Mucosa of descending colon (tissue), 3 donors: ENCODE results near the gene UGT1A7. TPM values are rescaled to one million over a fixed set of nuclear protein-coding genes. Genes with fewer than 3 reads are reported as not detected.

Experiments used
- ATAC-seq: fragments of 200-7000 bp; cut with Tn5 transposase; one replicate; pipeline ENCODE4 v1.9.1; 2020; ENCODE audit warnings: mild to moderate bottlenecking, moderate library complexity
- DNase-seq, 3 donors: peaks; one replicate each; pipeline ENCODE4 v3.0.0-alpha.2; 2020
- H3K36me3 ChIP-seq: fragments of 200-600 bp; one replicate; pipeline ENCODE4 v1.8.0; 2021; ENCODE audit warnings: low read depth, mild to moderate bottlenecking
- H3K4me1 ChIP-seq: fragments of 200-600 bp; one replicate; pipeline ENCODE4 v1.8.0; 2021; ENCODE audit warnings: low read depth, mild to moderate bottlenecking
- H3K4me3 ChIP-seq: fragments of 200-600 bp; one replicate; pipeline ENCODE4 v1.8.0; 2021; ENCODE audit warnings: mild to moderate bottlenecking
- H3K9me3 ChIP-seq: fragments of 200-600 bp; one replicate; pipeline ENCODE4 v1.8.0; 2021; ENCODE audit warnings: mild to moderate bottlenecking
- CTCF ChIP-seq: fragments of 200-600 bp; IDR thresholded peaks from one replicate; pipeline ENCODE4 v1.8.0; 2022; ENCODE audit warnings: antibody characterized with exemption, mild to moderate bottlenecking
- intact Hi-C, 2 donors: fragments of 100-400 bp; cut with DNase I in 1 of 2; cut with micrococcal nuclease in 1 of 2; formaldehyde crosslinking; loops; one replicate each; pipeline versions ENCODE4 v1.11.0 to v1.11.1; 2022; cut with DNase I, micrococcal nuclease
- total RNA-seq, 3 donors: library from RNA; stranded (reverse); fragmentation: NEBNext Ultra II Directional in 2 of 3; extraction: Animal tissue kit (Norgen Biotek cat#: 25700) in 2 of 3; gene quantifications; one replicate each; pipeline versions ENCODE4 v1.2.1 to v1.2.4, GENCODE V29; 2021 to 2023
- donor health status: DM: no; HTN: no; CAD: no; lungs with moderate emphysema.
- donor health status: DM: no; HTN: no; CAD: no.
- donor health status: DM: no; HTN: yes; CAD: no.

Gene UGT1A7
- total RNA-seq, 3 donors from 2014 or later: 5.4 to 19.5 (median 5.9) TPM

DNA sequence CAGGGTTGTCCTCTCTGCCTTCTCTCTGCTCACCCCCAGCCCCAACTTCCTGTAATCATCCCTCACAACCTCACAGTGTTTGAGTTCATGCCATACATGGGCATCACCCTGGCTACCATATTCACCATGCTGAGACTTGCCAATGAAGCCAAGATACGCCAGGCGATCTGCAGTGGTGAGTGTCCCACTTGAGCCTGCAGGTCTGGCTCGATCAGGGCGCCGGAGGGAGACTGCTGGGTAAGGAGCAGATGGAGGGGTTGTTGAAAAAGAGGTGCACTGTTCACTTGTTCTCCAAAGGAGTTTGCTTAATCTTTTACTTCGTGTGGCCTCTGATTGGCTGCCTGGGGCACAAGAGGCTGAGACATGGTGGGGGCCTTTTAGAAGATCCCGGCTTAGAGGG is 111.0 kb downstream of the UGT1A7 start:
- DNase-seq: no peak
- Histone ChIP-seq H3K36me3 (no peaks in the 10 kb centered on the region), H3K4me1 (no peaks in the 10 kb centered on the region), H3K9me3 (no peaks in the 10 kb centered on the region), H3K4me3 (no peak overlapping the region)
- intact Hi-C loops: no loop called here
- TF ChIP-seq CTCF: no peak
- no peak for ATAC-seq

DNA sequence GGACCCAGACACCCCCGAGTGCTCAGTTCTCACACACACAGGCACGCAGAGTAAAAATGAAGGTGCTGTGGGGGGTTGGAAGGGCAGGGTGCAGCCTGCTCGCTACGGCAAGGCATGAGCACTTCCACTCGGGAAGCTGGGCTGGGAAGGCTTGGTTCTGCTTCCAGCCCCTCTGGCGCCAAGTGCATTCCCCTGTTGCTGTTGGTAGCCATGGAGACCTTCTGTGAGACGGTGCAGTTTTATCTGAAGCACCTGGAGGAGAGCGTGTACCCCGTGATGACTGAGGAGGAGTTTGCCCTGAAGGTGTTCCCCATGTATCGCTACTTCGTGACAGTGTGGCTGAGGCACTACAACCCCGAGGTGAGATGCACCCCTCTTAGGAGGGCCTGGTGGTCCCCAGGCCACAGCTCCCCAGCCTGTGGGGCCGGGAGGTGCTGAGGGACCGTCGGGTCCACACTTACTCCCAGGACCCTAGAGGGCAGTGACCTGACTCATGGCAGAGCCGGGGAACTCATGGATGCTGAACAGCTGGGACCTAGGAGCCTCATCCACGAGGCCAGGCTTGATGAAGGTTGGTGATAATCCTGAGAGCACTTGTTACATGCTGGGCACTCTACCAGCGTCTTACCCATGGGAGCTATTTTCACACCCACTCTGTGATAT is 111.9 kb downstream of the UGT1A7 start:
- TF ChIP-seq CTCF: no peak
- DNase-seq: no peak

DNA sequence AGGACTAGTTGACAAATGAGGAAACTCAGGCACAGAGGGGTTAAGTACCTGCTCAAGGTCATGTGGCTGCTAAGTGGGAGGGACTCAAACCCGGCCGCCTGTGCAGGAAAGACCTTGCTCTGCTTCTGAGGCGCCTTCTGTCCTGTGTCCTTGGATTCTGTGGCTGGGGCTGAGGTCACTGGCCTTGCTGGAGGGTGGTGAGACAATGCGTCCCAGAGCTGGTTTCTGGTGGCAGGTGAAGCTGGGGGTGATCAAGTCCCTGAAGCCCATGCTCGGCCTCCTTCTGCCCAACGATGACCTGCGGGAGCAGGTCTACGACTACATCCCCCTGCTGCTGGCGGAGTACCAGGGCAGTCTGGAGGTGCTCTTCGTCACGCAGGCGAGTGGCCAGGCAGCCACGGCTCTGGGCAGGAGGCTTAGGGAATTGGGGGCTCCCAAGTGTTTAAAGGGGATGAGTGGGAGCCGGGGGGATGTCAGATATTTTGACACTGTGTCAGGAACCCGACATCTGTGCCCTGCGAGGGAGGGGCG is 112.5 kb downstream of the UGT1A7 start:
- H3K4me1 ChIP-seq: no peaks in the 10 kb centered on the region
- no peaks in the 10 kb centered on the region for H3K9me3 ChIP-seq
- no peak for TF ChIP-seq CTCF
- ATAC-seq: no peak
- DNase-seq: no peak
- H3K36me3 ChIP-seq: no peaks in the 10 kb centered on the region
- intact Hi-C loops: no loop called here
- no peak overlapping the region for H3K4me3 ChIP-seq

More for the DNA sequence above, 111.9 kb downstream of the UGT1A7 start:
- no peaks in the 10 kb centered on the region for H3K36me3 ChIP-seq
- no peaks in the 10 kb centered on the region for H3K4me1 ChIP-seq
- no peak for ATAC-seq
- no peak overlapping the region for H3K4me3 ChIP-seq
- no peaks in the 10 kb centered on the region for H3K9me3 ChIP-seq
- intact Hi-C loops: no loop called here

GRCh38 chr2:233795735-233796171 is 114.1 kb downstream of the UGT1A7 start:
- ATAC-seq (no peak), DNase-seq (no peak)
- TF ChIP-seq CTCF: no peak
- H3K4me1 ChIP-seq: no peaks in the 10 kb centered on the region
- intact Hi-C loops: no loop called here
- no peaks in the 10 kb centered on the region for H3K36me3 ChIP-seq
- H3K4me3 ChIP-seq: no peak overlapping the region
- H3K9me3 ChIP-seq: no peaks in the 10 kb centered on the region

DNA sequence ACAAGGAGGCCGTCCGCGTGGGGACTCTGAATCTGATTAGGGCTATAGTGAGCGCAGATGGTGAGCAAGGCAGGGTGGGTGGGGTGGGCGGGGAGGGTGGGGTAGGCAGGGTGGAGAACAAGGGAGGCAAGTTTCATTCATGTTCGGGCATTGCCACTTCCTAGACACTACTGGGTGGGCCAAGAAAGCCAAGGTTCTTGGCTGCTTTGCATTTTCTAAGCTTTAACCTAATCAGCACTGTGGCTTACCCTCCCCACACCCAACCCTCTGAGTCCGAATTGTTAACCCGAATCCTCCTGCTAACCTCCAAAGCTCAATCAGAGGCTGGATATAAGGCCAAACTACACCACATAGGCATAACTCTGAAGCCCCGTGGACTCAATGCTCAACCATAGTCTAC is 114.6 kb downstream of the UGT1A7 start:
- Histone ChIP-seq H3K36me3 (no peaks in the 10 kb centered on the region), H3K4me3 (no peak overlapping the region), H3K4me1 (no peaks in the 10 kb centered on the region), H3K9me3 (no peaks in the 10 kb centered on the region)
- intact Hi-C loops: no loop called here
- no peak for DNase-seq
- ATAC-seq: no peak
- TF ChIP-seq CTCF: no peak
